Ishikawa (cell line): ENCODE measurements around the gene GLIPR1L1.

Experiments
- CEBPB ChIP-seq: IDR thresholded peaks from 2 replicates; pipeline ENCODE4 v1.6.1; 2012
- CREB1 ChIP-seq: IDR thresholded peaks from 2 replicates; pipeline ENCODE4 v1.6.1; 2012; ENCODE audit warnings: low read depth
- EGR1 ChIP-seq: IDR thresholded peaks from 2 replicates; pipeline ENCODE4 v1.6.1; 2012
- EP300 ChIP-seq: IDR thresholded peaks from 2 replicates; pipeline ENCODE4 v1.6.1; 2012; ENCODE audit warnings: borderline replicate concordance
- FOXM1 ChIP-seq: IDR thresholded peaks from 2 replicates; pipeline ENCODE4 v1.6.1; 2012; ENCODE audit warnings: low read depth, borderline replicate concordance
- MAX ChIP-seq: IDR thresholded peaks from 2 replicates; pipeline ENCODE4 v1.6.1; 2012
- NFIC ChIP-seq: IDR thresholded peaks from 2 replicates; pipeline ENCODE4 v1.6.1; 2012
- RAD21 ChIP-seq: IDR thresholded peaks from 2 replicates; pipeline ENCODE4 v1.6.1; 2012; ENCODE audit warnings: low read depth
- REST ChIP-seq: IDR thresholded peaks from 2 replicates; pipeline ENCODE4 v1.6.1; 2012; ENCODE audit warnings: low read depth, mild to moderate bottlenecking
- TAF1 ChIP-seq: IDR thresholded peaks from 2 replicates; pipeline ENCODE4 v1.6.1; 2012; ENCODE audit warnings: low read depth, mild to moderate bottlenecking
- TCF12 ChIP-seq: IDR thresholded peaks from 2 replicates; pipeline ENCODE4 v1.6.1; 2012; ENCODE audit warnings: low read depth
- TEAD4 ChIP-seq: IDR thresholded peaks from 2 replicates; pipeline ENCODE4 v1.6.1; 2012
- USF1 ChIP-seq: IDR thresholded peaks from 2 replicates; pipeline ENCODE4 v1.6.1; 2012
- YY1 ChIP-seq: IDR thresholded peaks from 2 replicates; pipeline ENCODE4 v1.6.1; 2012; ENCODE audit warnings: low read depth
- ZBTB7A ChIP-seq: IDR thresholded peaks from 2 replicates; pipeline ENCODE4 v1.6.1; 2012; ENCODE audit warnings: low read depth

Gene GLIPR1L1, protein sequence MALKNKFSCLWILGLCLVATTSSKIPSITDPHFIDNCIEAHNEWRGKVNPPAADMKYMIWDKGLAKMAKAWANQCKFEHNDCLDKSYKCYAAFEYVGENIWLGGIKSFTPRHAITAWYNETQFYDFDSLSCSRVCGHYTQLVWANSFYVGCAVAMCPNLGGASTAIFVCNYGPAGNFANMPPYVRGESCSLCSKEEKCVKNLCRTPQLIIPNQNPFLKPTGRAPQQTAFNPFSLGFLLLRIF

GRCh38 chr12:75334384-75335030 lies at the start of gene GLIPR1L1:
GLIPR1L1 (plus strand) TSS chr12:75334670; CDS start chr12:75334729, 59 bp downstream.
- no peak for TF ChIP-seq TAF1
- TF ChIP-seq CREB1 = no peak
- peak; percentile 91 for TF ChIP-seq TEAD4
- no peak for TF ChIP-seq REST
- peak; percentile 25; the same call in 1 of the 2 replicates for TF ChIP-seq RAD21
- no peak for TF ChIP-seq NFIC
- no peak for TF ChIP-seq ZBTB7A
- no peak for TF ChIP-seq EP300
- TF ChIP-seq FOXM1 = no peak
- TF ChIP-seq USF1 = no peak
- no peak for TF ChIP-seq MAX

GRCh38 chr12:75288860-75289259 lies 45.6 kb upstream of the GLIPR1L1 start:
- TF ChIP-seq CEBPB (no peak), YY1 (no peak), CREB1 (no peak), EGR1 (no peak), TCF12 (no peak), MAX (no peak), NFIC (no peak), EP300 (no peak), USF1 (no peak), TAF1 (no peak), REST (no peak), ZBTB7A (no peak), TEAD4 (no peak), FOXM1 (no peak), RAD21 (no peak)

DNA sequence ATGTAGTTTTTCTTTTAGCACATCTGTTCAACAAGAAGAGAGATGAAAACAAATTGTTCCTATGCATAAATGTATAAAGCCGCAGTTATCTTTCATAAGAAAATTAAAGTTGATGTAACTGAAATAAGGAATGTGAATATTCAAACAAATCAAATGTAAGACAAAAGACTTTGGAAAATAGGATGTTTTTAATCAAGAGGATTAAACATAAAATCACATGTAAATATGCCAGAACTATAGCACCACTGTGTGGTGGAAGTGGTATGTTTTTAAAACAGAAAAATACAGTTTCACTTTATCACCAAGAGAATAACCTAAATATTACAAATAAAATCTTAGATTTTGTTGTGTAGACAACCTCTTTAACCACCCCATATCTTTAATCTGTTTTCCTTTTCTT lies 44.7 kb upstream of the GLIPR1L1 start:
- TF ChIP-seq TEAD4 = no peak
- TF ChIP-seq RAD21 = peak; percentile 71

DNA sequence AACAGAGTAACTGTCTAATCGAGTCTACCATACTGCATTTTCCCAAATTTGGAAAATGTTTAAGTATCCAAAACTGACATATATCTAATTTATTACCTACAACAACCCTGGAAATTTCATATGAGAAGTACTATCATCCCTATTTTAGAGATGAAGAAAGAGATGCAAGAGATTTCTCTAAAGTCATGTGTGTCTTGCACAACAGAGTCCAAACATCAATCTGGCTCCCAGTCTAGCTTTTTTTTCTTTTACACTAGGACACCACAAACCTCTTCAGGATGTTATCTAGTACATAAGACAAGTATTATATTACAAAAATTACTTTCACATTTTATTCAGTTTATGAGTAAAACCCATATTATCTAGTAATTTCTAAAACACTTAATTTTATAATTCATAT lies 43.5 kb upstream of the GLIPR1L1 start:
- TF ChIP-seq REST = no peak
- no peak for TF ChIP-seq YY1
- TF ChIP-seq USF1 = no peak
- TF ChIP-seq NFIC = no peak
- TF ChIP-seq TEAD4 = no peak
- TF ChIP-seq RAD21 = no peak
- TF ChIP-seq CREB1 = no peak
- TF ChIP-seq FOXM1 = no peak
- no peak for TF ChIP-seq TCF12
- TF ChIP-seq TAF1 = no peak
- TF ChIP-seq EGR1 = no peak
- no peak for TF ChIP-seq MAX
